Amygdala (tissue), 56 donors: ENCODE results near the gene GAS2L2.
"Not testable (repeated sequence)": the region's sequence is repeated elsewhere in the genome, so short reads cannot be mapped to it uniquely, and the experiment has no call there.

Experiments
- DNase-seq, 56 donors: peaks; one replicate each; lab custom pipeline; 2025; lab: John Stamatoyannopoulos, UW

GAS2L2 gene

GRCh38 chr17:35703308-35703707 is 49.7 kb downstream of the GAS2L2 start:
- not testable (repeated sequence) for DNase-seq

GRCh38 chr17:35701491-35701890 is 51.5 kb downstream of the GAS2L2 start:
- DNase-seq = no peak

- DNase-seq = no peak
Observed at GRCh38 chr17:35700150-35700549, 52.9 kb downstream of the GAS2L2 start.

- DNase-seq = no peak
Observed at GRCh38 chr17:35698800-35699199, 54.2 kb downstream of the GAS2L2 start.

GRCh38 chr17:35695613-35696012 is 57.4 kb downstream of the GAS2L2 start:
- DNase-seq = no peak

- DNase-seq = no peak
Observed at GRCh38 chr17:35694906-35695305, 58.1 kb downstream of the GAS2L2 start.
